Measurements from ENCODE around the gene NOS1AP.

Gene NOS1AP

GRCh38 chr1:162144268-162144667 lies 74.8 kb downstream of the NOS1AP start:
- FAIRE-seq: no peak

GRCh38 chr1:162144853-162145252 lies 75.4 kb downstream of the NOS1AP start:
- FAIRE-seq (no peak), DNase-seq (ENCODE audit: insufficient read length, low spot score) (no peak)
- no peak for TF ChIP-seq POLR2A (IDR thresholded peaks at IDR 0.05; ENCODE audit: low read depth, low read length)

More at GRCh38 chr1:162144268-162144667, 74.8 kb downstream of the NOS1AP start:
- TF ChIP-seq POLR2A (IDR thresholded peaks at IDR 0.05; ENCODE audit: low read depth, low read length): no peak
- DNase-seq (ENCODE audit: insufficient read length, low spot score): no peak

- TF ChIP-seq POLR2A (IDR thresholded peaks at IDR 0.05; ENCODE audit: low read depth, low read length): no peak
These were observed 75.9 kb downstream of the NOS1AP start for GRCh38 chr1:162145280-162145965.

GRCh38 chr1:162145966-162146696 lies 76.6 kb downstream of the NOS1AP start:
- DNase-seq (ENCODE audit: insufficient read length, low spot score) (no peak), FAIRE-seq (no peak)
- TF ChIP-seq POLR2A (IDR thresholded peaks at IDR 0.05; ENCODE audit: low read depth, low read length): no peak

More at GRCh38 chr1:162145280-162145965, 75.9 kb downstream of the NOS1AP start:
- FAIRE-seq (no peak), DNase-seq (ENCODE audit: insufficient read length, low spot score) (no peak)

- FAIRE-seq (no peak), DNase-seq (ENCODE audit: insufficient read length, low spot score) (no peak)
- no peak for TF ChIP-seq POLR2A (IDR thresholded peaks at IDR 0.05; ENCODE audit: low read depth, low read length)
These were observed 78.3 kb downstream of the NOS1AP start for GRCh38 chr1:162147760-162148159.

GRCh38 chr1:162150112-162150511 lies 80.6 kb downstream of the NOS1AP start:
- no peak for TF ChIP-seq POLR2A (IDR thresholded peaks at IDR 0.05; ENCODE audit: low read depth, low read length)
- FAIRE-seq (no peak), DNase-seq (ENCODE audit: insufficient read length, low spot score) (no peak)

- DNase-seq (ENCODE audit: insufficient read length, low spot score): no peak
- FAIRE-seq: no peak
- TF ChIP-seq POLR2A (IDR thresholded peaks at IDR 0.05; ENCODE audit: low read depth, low read length): no peak
These were observed 82.7 kb downstream of the NOS1AP start for GRCh38 chr1:162151900-162152829.

GRCh38 chr1:162153374-162153773 lies 83.9 kb downstream of the NOS1AP start:
- no peak for FAIRE-seq
- no peak for DNase-seq (ENCODE audit: insufficient read length, low spot score)
- TF ChIP-seq POLR2A (IDR thresholded peaks at IDR 0.05; ENCODE audit: low read depth, low read length): no peak

GRCh38 chr1:162157469-162157868 lies 88.0 kb downstream of the NOS1AP start:
- TF ChIP-seq POLR2A (IDR thresholded peaks at IDR 0.05; ENCODE audit: low read depth, low read length): no peak
- DNase-seq (ENCODE audit: insufficient read length, low spot score): no peak
- FAIRE-seq: no peak

- DNase-seq (ENCODE audit: insufficient read length, low spot score): no peak
- FAIRE-seq: no peak
These were observed 89.3 kb downstream of the NOS1AP start for GRCh38 chr1:162158624-162159271.

GRCh38 chr1:162159515-162159914 lies 90.0 kb downstream of the NOS1AP start:
- DNase-seq (ENCODE audit: insufficient read length, low spot score) (no peak), FAIRE-seq (no peak)
- no peak for TF ChIP-seq POLR2A (IDR thresholded peaks at IDR 0.05; ENCODE audit: low read depth, low read length)

More at GRCh38 chr1:162158624-162159271, 89.3 kb downstream of the NOS1AP start:
- no peak for TF ChIP-seq POLR2A (IDR thresholded peaks at IDR 0.05; ENCODE audit: low read depth, low read length)

- no peak for FAIRE-seq
- no peak for DNase-seq (ENCODE audit: insufficient read length, low spot score)
- no peak for TF ChIP-seq POLR2A (IDR thresholded peaks at IDR 0.05; ENCODE audit: low read depth, low read length)
These were observed 92.5 kb downstream of the NOS1AP start for GRCh38 chr1:162161916-162162550.

GRCh38 chr1:162165528-162165927 lies 96.0 kb downstream of the NOS1AP start:
- no peak for DNase-seq (ENCODE audit: insufficient read length, low spot score)
- TF ChIP-seq POLR2A (IDR thresholded peaks at IDR 0.05; ENCODE audit: low read depth, low read length): no peak
- no peak for FAIRE-seq

Data from H54 (cell line).